ENCODE results near the gene MAP2K6.

The MAP2K6 gene
- 0.98 to 46.3 (median 14.4) reads per million in 9 experiments for total RNA-seq

DNA sequence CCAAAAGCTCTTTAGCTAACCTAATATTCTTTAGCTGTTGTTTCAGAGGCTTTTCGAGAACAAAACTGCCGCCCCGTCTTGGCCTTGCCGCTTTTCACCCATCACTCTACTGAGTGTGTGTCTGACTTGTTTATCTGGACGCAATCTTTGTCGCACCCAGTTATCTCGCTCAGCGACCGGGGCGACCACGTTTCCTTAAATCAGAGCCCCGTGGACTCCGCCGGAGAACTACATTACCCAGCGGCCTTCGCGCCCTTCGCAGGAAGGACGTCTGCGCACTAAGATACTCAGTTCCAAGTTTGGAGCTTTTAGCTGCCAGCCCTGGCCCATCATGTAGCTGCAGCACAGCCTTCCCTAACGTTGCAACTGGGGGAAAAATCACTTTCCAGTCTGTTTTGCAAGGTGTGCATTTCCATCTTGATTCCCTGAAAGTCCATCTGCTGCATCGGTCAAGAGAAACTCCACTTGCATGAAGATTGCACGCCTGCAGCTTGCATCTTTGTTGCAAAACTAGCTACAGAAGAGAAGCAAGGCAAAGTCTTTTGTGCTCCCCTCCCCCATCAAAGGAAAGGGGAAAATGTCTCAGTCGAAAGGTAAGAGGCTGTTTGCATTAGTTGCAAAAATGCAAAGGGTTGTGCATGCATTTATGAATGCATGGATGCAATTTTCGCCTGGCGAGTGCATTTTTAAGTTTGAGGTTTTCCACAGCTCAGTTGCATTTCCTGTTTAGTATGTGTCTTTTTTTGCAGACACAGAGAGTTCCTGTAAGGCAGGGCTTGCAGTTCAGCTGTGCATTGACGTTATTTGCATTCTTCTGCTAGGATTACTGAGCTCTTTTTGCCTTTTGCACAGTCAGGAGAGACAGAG is at the start of gene MAP2K6:
MAP2K6 (plus strand) TSS at position 290 of the 867 bp plus-strand sequence; CDS start at position 578, 288 bp downstream.
- DNase-seq, result peak; percentile 74 to 78 (median 75)
- Mint-ChIP-seq H3K4me3 (no peak within 1 kb of the TSS), H3K27ac (no peak within 1 kb of the TSS), H3K4me1 (ENCODE audit: low read depth in 2 of 2) (peaks cover 4 to 15% of the 10 kb centered on the region in 2 donors), H3K27me3 (no peaks in the 10 kb centered on the region), H3K36me3 (ENCODE audit: insufficient read depth) (peaks cover 2% of the 10 kb centered on the region), H3K9me3 (no peaks in the 10 kb centered on the region)
- peak; percentile 95 for ATAC-seq (replicated peaks)

DNA sequence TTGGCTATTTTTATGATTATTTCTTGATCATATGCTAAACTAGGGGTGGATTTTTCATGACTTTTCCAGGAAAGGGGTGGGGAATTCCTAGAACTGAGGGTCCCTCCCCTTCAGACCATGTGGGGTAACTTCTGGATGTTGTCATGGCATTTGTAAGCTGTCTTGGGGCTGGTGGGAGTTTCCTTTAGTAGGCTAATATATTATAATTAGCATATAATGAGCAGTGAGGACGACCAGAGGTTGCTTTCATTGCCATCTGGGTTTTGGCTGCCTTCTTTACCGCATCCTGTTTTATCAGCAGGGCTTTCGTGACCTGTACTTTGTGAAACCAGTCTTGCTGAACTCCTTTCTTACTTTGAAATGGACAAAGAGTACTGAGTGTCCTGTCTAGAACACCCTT is 47.2 kb upstream of the MAP2K6 start:
- no peak for ATAC-seq (replicated peaks)
- H3K4me1 Mint-ChIP-seq (ENCODE audit: low read depth in 2 of 2), result no peaks in the 10 kb centered on the region
- H3K27me3 Mint-ChIP-seq, result peaks cover 8 to 36% of the 10 kb centered on the region in 2 donors
- H3K4me3 Mint-ChIP-seq, result no peak overlapping the region
- H3K36me3 Mint-ChIP-seq (ENCODE audit: insufficient read depth), result no peaks in the 10 kb centered on the region
- DNase-seq, result no peak
- H3K9me3 Mint-ChIP-seq, result no peaks in the 10 kb centered on the region
- no peak overlapping the region for H3K27ac Mint-ChIP-seq

DNA sequence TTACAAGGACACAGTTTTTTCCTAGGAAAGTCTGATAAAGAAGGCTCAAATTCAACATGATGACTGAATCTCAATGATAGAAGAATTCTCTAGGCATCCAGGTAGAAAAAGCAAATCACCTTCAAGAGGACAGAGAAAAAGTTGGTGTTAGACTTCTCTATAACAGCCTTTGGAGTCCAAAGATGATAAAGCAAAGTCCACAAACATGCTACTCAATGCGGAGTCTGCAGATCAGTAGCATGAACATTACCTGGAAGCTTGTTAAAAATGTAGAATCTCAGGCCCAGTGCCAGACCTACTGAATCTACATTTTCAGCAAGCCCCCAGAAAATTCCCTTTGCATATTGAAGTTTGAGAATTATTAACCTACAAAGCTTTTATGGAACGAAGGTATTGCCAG is 41.4 kb upstream of the MAP2K6 start:
- Mint-ChIP-seq H3K4me1 (ENCODE audit: low read depth in 2 of 2) (peaks cover 4 to 9% of the 10 kb centered on the region in 2 donors), H3K27me3 (peaks cover 0 to 28% of the 10 kb centered on the region in 2 donors), H3K27ac (no peak overlapping the region), H3K4me3 (no peak overlapping the region), H3K36me3 (ENCODE audit: insufficient read depth) (no peaks in the 10 kb centered on the region), H3K9me3 (no peaks in the 10 kb centered on the region)
- ATAC-seq (replicated peaks) (no peak), DNase-seq (no peak)

DNA sequence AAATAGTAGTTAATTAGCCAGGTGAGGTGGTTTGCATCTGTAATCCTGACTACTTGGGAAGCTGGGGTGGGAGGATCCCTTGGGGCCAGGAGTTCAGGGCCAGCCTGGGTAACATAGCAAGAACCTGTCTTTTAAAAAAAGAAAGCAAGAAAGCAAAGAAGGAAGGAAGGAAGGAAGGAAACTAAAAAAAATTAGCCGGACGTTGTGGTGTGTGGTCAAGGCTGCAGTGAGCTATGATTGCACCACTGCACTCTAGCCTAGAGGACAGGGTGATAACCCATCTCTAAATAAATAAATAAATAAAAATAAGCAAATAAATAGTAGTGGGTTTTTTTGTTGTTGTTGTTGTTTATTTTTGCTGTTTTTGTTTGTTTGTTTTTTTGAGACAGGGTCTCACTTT is 39.3 kb upstream of the MAP2K6 start:
- H3K27ac Mint-ChIP-seq, result peak overlapping the region in 1 of 2 donors; percentile 26
- no peak for DNase-seq

DNA sequence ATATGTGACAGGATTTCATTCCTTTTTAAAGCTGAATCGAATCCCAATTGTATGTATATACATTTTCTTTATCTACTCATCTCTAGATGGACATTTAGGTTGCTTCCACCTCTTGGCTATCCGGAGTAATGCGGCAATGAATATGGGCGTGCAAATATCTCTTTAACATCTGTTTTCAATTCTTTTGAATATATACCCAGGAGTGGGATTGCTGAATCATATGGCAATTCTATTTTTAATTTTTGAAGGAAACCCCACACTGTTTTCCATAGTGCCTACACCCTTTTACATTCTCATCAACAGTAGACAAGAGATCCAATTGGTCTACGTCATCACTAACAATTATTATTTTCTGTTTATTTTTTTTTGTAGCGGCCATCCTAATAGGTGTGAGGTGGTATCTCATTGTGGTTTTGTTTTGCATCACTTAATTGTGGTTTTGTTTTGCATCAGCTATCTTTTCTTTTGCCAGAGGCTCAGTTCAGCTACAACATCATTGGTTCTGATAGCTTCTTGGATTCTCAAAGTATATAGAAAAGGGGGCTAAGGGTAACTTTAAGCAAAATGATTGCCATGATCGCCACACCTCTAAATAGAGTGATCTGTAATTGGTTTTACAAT is 25.6 kb upstream of the MAP2K6 start:
- H3K4me3 Mint-ChIP-seq, result no peak overlapping the region
- ATAC-seq (replicated peaks) (no peak), DNase-seq (no peak)
- peaks cover 19 to 35% of the 10 kb centered on the region in 2 donors for H3K27me3 Mint-ChIP-seq
- no peak overlapping the region for H3K27ac Mint-ChIP-seq
- no peaks in the 10 kb centered on the region for H3K9me3 Mint-ChIP-seq
- H3K4me1 Mint-ChIP-seq (ENCODE audit: low read depth in 2 of 2), result no peaks in the 10 kb centered on the region
- peaks cover 3% of the 10 kb centered on the region for H3K36me3 Mint-ChIP-seq (ENCODE audit: insufficient read depth)

More for the DNA sequence above, 39.3 kb upstream of the MAP2K6 start:
- Mint-ChIP-seq H3K4me3 (peak overlapping the region; percentile 7 to 68), H3K36me3 (ENCODE audit: insufficient read depth) (no peaks in the 10 kb centered on the region), H3K27me3 (peaks cover 0 to 10% of the 10 kb centered on the region in 2 donors), H3K9me3 (no peaks in the 10 kb centered on the region), H3K4me1 (ENCODE audit: low read depth in 2 of 2) (peaks cover 4 to 9% of the 10 kb centered on the region in 2 donors)
- ATAC-seq (replicated peaks), result no peak

DNA sequence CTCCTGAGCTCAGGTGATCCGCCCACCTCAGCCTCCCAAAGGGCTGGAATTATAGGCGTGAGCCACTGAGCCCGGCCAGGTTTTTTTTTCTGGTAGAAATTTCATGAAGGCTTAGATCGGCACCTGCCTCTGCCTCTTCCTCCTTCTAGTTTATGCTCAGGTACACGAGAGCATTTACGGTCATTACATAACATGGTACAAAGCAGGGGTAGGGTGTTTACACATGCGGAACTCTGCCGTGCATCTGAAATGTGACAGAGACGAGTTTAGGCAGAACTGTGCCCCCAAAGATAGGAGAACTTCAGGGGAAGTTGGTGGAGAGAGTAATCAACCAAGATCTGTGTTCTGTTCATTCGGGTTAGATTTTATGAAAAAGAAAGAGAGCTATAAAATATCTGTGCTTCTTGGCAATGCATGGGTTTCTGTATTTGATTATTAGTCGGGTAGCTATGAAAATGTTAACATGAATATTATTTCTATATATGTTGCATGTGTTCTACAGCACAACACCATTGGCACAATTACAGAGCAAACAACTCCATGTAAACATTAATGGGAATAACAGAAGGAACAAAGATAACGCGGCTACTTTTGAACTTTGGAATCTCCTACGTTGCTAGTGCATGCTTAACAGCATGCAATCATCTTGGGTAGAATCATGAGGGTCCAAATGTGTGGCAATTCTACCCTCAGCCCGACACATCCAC is 23.5 kb upstream of the MAP2K6 start:
- DNase-seq, result no peak
- no peak for ATAC-seq (replicated peaks)

DNA sequence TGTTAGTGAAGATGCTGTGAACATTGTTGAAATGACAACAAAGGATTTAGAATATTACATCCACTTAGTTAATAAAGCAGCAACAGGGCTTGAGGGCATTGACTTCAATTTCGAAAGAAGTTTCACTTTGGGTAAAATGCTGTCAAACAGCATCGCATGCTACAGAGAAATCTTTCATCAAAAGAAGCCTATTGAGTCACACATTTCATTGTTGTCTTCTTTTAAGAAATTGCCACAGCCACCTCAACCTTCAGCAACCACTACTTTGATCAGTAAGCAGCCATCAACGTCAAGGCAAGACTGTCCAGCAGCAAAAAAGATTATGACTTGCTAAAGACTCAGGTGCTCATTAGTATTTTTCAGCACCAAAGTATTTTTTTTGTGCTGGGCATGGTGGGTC is 13.2 kb upstream of the MAP2K6 start:
- no peak overlapping the region for H3K4me3 Mint-ChIP-seq
- ATAC-seq (replicated peaks), result no peak
- DNase-seq, result no peak

More for the DNA sequence above, 23.5 kb upstream of the MAP2K6 start:
- Mint-ChIP-seq H3K36me3 (ENCODE audit: insufficient read depth) (peaks cover 7% of the 10 kb centered on the region), H3K27me3 (peaks cover 19 to 35% of the 10 kb centered on the region in 2 donors), H3K4me3 (no peak overlapping the region), H3K4me1 (ENCODE audit: low read depth in 2 of 2) (no peaks in the 10 kb centered on the region), H3K9me3 (no peaks in the 10 kb centered on the region), H3K27ac (no peak overlapping the region)

DNA sequence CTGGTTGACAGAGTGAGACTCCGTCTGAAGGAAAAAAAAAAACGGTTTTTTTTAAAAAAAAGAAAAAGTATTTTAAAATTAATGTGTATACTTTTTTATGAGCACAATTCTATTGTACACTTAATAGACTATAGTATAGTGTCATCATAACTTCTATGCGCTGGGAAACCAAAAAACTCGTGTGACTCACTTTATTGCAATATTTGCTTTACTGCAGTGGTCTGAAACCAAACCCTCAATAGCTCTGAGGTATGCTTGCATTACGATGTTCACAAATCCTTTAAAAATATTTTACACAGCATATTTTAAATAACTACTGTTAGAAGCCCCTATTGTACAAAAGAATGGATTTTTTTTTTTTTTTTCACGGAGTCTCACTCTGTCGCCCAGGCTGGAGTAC is 12.4 kb upstream of the MAP2K6 start:
- H3K27ac Mint-ChIP-seq, result no peak overlapping the region
- H3K36me3 Mint-ChIP-seq (ENCODE audit: insufficient read depth), result no peaks in the 10 kb centered on the region
- H3K9me3 Mint-ChIP-seq, result no peaks in the 10 kb centered on the region
- ATAC-seq (replicated peaks) (no peak), DNase-seq (no peak)
- H3K27me3 Mint-ChIP-seq, result peaks cover 0 to 6% of the 10 kb centered on the region in 2 donors
- no peak overlapping the region for H3K4me3 Mint-ChIP-seq
- H3K4me1 Mint-ChIP-seq (ENCODE audit: low read depth in 2 of 2), result no peaks in the 10 kb centered on the region

More for the DNA sequence above, 13.2 kb upstream of the MAP2K6 start:
- Mint-ChIP-seq H3K36me3 (ENCODE audit: insufficient read depth) (no peaks in the 10 kb centered on the region), H3K27me3 (peaks cover 0 to 6% of the 10 kb centered on the region in 2 donors), H3K4me1 (ENCODE audit: low read depth in 2 of 2) (no peaks in the 10 kb centered on the region), H3K27ac (no peak overlapping the region), H3K9me3 (no peaks in the 10 kb centered on the region)

DNA sequence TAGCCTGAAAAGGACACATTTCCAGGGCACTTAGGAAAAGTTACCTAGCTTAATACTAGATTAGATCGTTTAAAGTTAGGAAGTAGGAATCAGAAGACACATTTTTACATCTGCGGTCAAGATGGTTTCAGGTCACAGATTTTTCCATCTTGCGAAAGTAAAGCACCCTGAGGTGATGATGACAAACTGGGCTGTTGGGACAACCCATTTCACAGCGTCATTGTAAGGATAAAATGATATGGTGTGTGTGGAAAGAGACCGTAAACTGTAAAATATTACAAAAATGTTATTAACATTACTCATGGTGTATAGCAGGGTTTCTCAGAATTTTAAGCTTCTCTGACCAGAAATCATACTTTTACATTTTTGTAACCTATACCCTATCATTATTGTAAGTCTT is 10.1 kb upstream of the MAP2K6 start:
- H3K27ac Mint-ChIP-seq, result no peak overlapping the region
- H3K4me3 Mint-ChIP-seq, result no peak overlapping the region
- ATAC-seq (replicated peaks), result no peak
- no peaks in the 10 kb centered on the region for H3K36me3 Mint-ChIP-seq (ENCODE audit: insufficient read depth)
- no peaks in the 10 kb centered on the region for H3K4me1 Mint-ChIP-seq (ENCODE audit: low read depth in 2 of 2)
- H3K9me3 Mint-ChIP-seq, result no peaks in the 10 kb centered on the region
- H3K27me3 Mint-ChIP-seq, result peaks cover 0 to 6% of the 10 kb centered on the region in 2 donors
- DNase-seq, result no peak

DNA sequence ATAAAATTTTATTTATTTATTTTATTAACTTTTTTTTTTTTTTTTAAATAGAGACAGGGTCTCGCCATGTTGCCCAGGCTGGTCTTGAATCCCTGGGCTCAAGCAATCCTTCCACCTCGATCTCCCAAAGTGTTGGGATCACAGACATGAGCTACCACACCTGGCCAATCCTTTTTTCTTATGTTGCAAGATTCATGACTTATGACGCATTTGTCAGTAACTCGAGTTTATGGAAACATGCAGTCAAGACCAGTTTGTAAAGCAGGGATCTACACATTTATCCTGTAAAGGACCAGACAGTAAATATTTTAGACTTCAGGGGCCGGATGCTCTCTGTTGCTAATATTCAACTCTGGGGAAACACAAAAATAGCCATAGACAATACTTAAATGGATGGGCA is 9.4 kb upstream of the MAP2K6 start:
- H3K27me3 Mint-ChIP-seq, result peaks cover 0 to 6% of the 10 kb centered on the region in 2 donors

DNA sequence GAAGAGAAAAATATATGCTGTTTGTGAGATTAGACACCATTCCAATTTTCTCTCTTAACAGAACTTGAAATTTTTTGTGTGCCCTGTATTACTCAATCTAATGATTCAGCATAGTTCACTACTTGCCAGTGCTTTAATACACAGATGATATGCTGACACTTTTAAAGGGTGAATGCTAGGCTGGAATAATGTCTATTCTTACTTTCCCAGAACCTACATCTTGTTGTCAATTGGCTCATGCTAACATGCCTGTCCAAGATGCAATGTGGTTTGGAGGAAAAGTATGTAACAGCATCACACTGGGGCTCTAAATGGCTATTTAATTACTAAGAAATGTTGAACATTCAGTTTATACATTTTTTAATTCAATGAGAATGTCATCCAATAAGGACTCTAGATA is 7.6 kb upstream of the MAP2K6 start:
- ATAC-seq (replicated peaks), result no peak
- no peaks in the 10 kb centered on the region for H3K4me1 Mint-ChIP-seq (ENCODE audit: low read depth in 2 of 2)
- no peak overlapping the region for H3K4me3 Mint-ChIP-seq
- H3K27ac Mint-ChIP-seq, result no peak overlapping the region
- no peaks in the 10 kb centered on the region for H3K27me3 Mint-ChIP-seq
- H3K9me3 Mint-ChIP-seq, result no peaks in the 10 kb centered on the region
- no peaks in the 10 kb centered on the region for H3K36me3 Mint-ChIP-seq (ENCODE audit: insufficient read depth)
- no peak for DNase-seq

More for the DNA sequence above, 9.4 kb upstream of the MAP2K6 start:
- Mint-ChIP-seq H3K27ac (no peak overlapping the region), H3K9me3 (no peaks in the 10 kb centered on the region), H3K4me1 (ENCODE audit: low read depth in 2 of 2) (no peaks in the 10 kb centered on the region), H3K4me3 (no peak overlapping the region), H3K36me3 (ENCODE audit: insufficient read depth) (no peaks in the 10 kb centered on the region)
- DNase-seq, result no peak
- no peak for ATAC-seq (replicated peaks)

DNA sequence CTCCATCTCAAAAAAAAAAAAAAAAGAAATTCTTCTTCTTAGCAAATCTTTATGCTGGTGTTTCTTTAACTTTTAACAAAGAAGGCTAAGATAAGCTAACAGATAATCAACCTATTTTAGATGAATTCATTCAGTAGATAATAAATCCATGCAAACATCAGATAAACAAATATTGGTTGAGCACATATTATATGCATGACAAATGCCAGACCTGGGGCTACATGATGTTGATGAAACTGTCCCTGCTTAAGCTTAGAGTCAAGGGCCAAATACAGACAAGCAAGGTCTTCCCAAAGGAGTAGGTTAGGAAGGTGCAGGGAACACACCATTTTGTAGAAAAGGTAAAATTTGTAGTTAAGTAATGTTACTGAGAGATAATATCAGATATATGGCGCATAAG is 6.7 kb upstream of the MAP2K6 start:
- H3K36me3 Mint-ChIP-seq (ENCODE audit: insufficient read depth), result no peaks in the 10 kb centered on the region

DNA sequence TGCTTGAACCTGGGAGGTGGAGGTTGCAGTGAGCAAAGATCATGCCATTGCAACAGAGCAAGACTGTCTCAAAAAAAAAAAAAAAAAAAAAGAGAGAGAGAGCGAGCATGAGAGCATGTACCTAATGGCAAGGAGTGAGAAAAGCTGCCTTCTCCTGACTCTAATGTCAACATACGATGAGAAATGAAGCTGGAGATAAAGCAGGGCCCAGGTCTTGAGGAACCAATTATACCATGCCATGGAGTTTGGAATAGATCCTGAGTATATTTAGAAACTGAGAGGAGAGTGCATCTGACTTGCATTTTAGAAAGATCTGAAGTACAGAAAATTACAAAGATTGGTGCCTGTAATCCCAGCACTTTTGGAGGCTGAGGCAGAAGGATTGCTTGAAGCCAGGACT is 3.8 kb upstream of the MAP2K6 start:
- H3K4me3 Mint-ChIP-seq, result no peak overlapping the region
- H3K27ac Mint-ChIP-seq, result no peak overlapping the region
- no peaks in the 10 kb centered on the region for H3K9me3 Mint-ChIP-seq
- H3K27me3 Mint-ChIP-seq, result no peaks in the 10 kb centered on the region
- no peaks in the 10 kb centered on the region for H3K4me1 Mint-ChIP-seq (ENCODE audit: low read depth in 2 of 2)
- DNase-seq (no peak), ATAC-seq (replicated peaks) (no peak)
- no peaks in the 10 kb centered on the region for H3K36me3 Mint-ChIP-seq (ENCODE audit: insufficient read depth)

More for the DNA sequence above, 6.7 kb upstream of the MAP2K6 start:
- no peaks in the 10 kb centered on the region for H3K4me1 Mint-ChIP-seq (ENCODE audit: low read depth in 2 of 2)
- H3K27ac Mint-ChIP-seq, result no peak overlapping the region
- DNase-seq, result no peak
- H3K4me3 Mint-ChIP-seq, result no peak overlapping the region
- no peaks in the 10 kb centered on the region for H3K27me3 Mint-ChIP-seq
- ATAC-seq (replicated peaks), result no peak
- no peaks in the 10 kb centered on the region for H3K9me3 Mint-ChIP-seq
